GM13977 (cell line): ENCODE results near the gene AMBRA1.

ENCODE experiments used
- DNase-seq: peaks from one replicate; pipeline ENCODE4 v3.0.0; 2012; ENCODE audit warnings: low spot score
- CTCF ChIP-seq: IDR thresholded peaks from 2 replicates; pipeline ENCODE4 v1.5.1; 2012; ENCODE audit warnings: mild to moderate bottlenecking, control low read depth; ENCODE audit not compliant: insufficient read depth; ENCODE audit errors: extremely low read depth, missing control alignments
- in situ Hi-C: fragments of 300-500 bp; cut with MboI; formaldehyde crosslinking; loops from one replicate; pipeline ENCODE4 v1.12.0; 2022; ENCODE audit warnings: low sequenced_read_pairs, low pct_unique_long_range_greater_than_20kb, mixed read lengths, inconsistent platforms; ENCODE audit not compliant: unreplicated experiment

Gene AMBRA1

GRCh38 chr11:46628961-46629360, 35.1 kb upstream of the AMBRA1 start:
- in situ Hi-C loops: no loop called here
- DNase-seq: no peak

GRCh38 chr11:46625406-46625805, 31.6 kb upstream of the AMBRA1 start:
- in situ Hi-C loops: no loop called here
- no peak for DNase-seq
- no peak for TF ChIP-seq CTCF

More at GRCh38 chr11:46628961-46629360, 35.1 kb upstream of the AMBRA1 start:
- no peak for TF ChIP-seq CTCF

- DNase-seq: no peak
- in situ Hi-C loops: no loop called here
- no peak for TF ChIP-seq CTCF
Measured at GRCh38 chr11:46618837-46619236, 25.0 kb upstream of the AMBRA1 start.

- in situ Hi-C loops: no loop called here
- no peak for TF ChIP-seq CTCF
- DNase-seq: no peak
Measured at GRCh38 chr11:46617972-46618314, 24.1 kb upstream of the AMBRA1 start.

GRCh38 chr11:46617134-46617971, 23.5 kb upstream of the AMBRA1 start, which contains the start of the genes ATG13 and HARBI1:
TSS of gene ATG13 (plus strand) at chr11:46617553. CDS start at chr11:46644292, 26,739 bp downstream.
TSS of gene HARBI1 (minus strand) at chr11:46617227. CDS start at chr11:46616237, 990 bp downstream.
- peak; percentile 93 for DNase-seq
- peak; percentile 84 for TF ChIP-seq CTCF
- in situ Hi-C loops: no loop called here

- no peak for TF ChIP-seq CTCF
- in situ Hi-C loops: no loop called here
- DNase-seq: peak; percentile 40
Measured at GRCh38 chr11:46616551-46617133, 22.8 kb upstream of the AMBRA1 start.
